OCI-LY1 (cell line): ENCODE measurements around the gene USP53.

Source experiments
- H2AFZ ChIP-seq: fragments of 200-600 bp; sonication (generic), shearing (Covaris generic); 2 replicates; pipeline ENCODE4 v1.6.0; 2014; ENCODE audit warnings: antibody characterized with exemption, mild to moderate bottlenecking, low read length
- H3F3A ChIP-seq: fragments of 200-600 bp; sonication (generic), shearing (Covaris generic); 2 replicates; pipeline ENCODE4 v1.6.0; 2014; ENCODE audit warnings: mild to moderate bottlenecking, antibody characterized with exemption, low read length, moderate library complexity; ENCODE audit not compliant: insufficient read depth
- H3K27ac ChIP-seq: fragments of 200-600 bp; sonication (generic); 2 replicates; pipeline ENCODE4 v1.5.1; 2014; ENCODE audit warnings: low read length, mixed run types, mild to moderate bottlenecking, low read depth; ENCODE audit not compliant: poor library complexity, severe bottlenecking
- H3K27me3 ChIP-seq: fragments of 200-600 bp; sonication (generic); 2 replicates; pipeline ENCODE4 v1.6.0; 2014; ENCODE audit warnings: antibody characterized with exemption, mild to moderate bottlenecking, low read length, moderate library complexity; ENCODE audit not compliant: insufficient read depth
- H3K36me3 ChIP-seq: fragments of 200-600 bp; sonication (generic); 2 replicates; pipeline ENCODE4 v1.6.1; 2014; ENCODE audit warnings: mild to moderate bottlenecking, antibody characterized with exemption, low read length, moderate library complexity, mixed read lengths; ENCODE audit not compliant: insufficient read depth
- H3K4me1 ChIP-seq: fragments of 200-600 bp; sonication (generic); 2 replicates; pipeline ENCODE4 v1.5.1; 2014; ENCODE audit warnings: mild to moderate bottlenecking, low read length, moderate library complexity; ENCODE audit not compliant: insufficient read depth, severe bottlenecking
- H3K4me2 ChIP-seq: fragments of 200-600 bp; sonication (generic), shearing (Covaris generic); 2 replicates; pipeline ENCODE4 v1.6.1; 2014; ENCODE audit warnings: low read length
- H3K4me3 ChIP-seq: fragments of 200-600 bp; sonication (generic); 2 replicates; pipeline ENCODE4 v1.5.1; 2014; ENCODE audit warnings: low read length, low read depth, mild to moderate bottlenecking, mixed read lengths; ENCODE audit not compliant: poor library complexity, severe bottlenecking
- H3K79me2 ChIP-seq: fragments of 200-600 bp; shearing (Covaris generic); 2 replicates; pipeline ENCODE4 v1.6.1; 2016; ENCODE audit warnings: mixed run types, low read length, mixed read lengths; ENCODE audit not compliant: insufficient read depth
- H3K9ac ChIP-seq: fragments of 200-600 bp; sonication (generic), shearing (Covaris generic); 2 replicates; pipeline ENCODE4 v1.6.1; 2014; ENCODE audit warnings: mild to moderate bottlenecking, low read length, mixed read lengths
- H3K9me2 ChIP-seq: fragments of 200-600 bp; sonication (generic), shearing (Covaris generic); 2 replicates; pipeline ENCODE4 v1.6.1; 2014; ENCODE audit warnings: low read depth, mild to moderate bottlenecking, low read length, mixed read lengths
- H3K9me3 ChIP-seq: fragments of 200-600 bp; shearing (Covaris generic); 2 replicates; pipeline ENCODE4 v1.6.1; 2014; ENCODE audit warnings: low read length, mixed read lengths
- H4K20me1 ChIP-seq: fragments of 200-600 bp; sonication (generic), shearing (Covaris generic); 2 replicates; pipeline ENCODE4 v1.6.0; 2016; ENCODE audit warnings: mild to moderate bottlenecking, low read length; ENCODE audit not compliant: insufficient read depth
- CTCF ChIP-seq: fragments of 200-600 bp; sonication (generic), shearing (Covaris generic); IDR thresholded peaks from 2 replicates; pipeline ENCODE4 v1.5.1; 2017; ENCODE audit warnings: mild to moderate bottlenecking, antibody characterized with exemption, low read length, moderate library complexity, mixed read lengths
- EZH2 ChIP-seq: fragments of 200-600 bp; sonication (generic), shearing (Covaris generic); IDR thresholded peaks from 2 replicates; pipeline ENCODE4 v1.8.0; 2017; ENCODE audit warnings: borderline replicate concordance, mixed run types, mild to moderate bottlenecking, antibody characterized with exemption, low read length, moderate library complexity, mixed read lengths

Gene USP53

GRCh38 chr4:119189638-119190037 is 22.9 kb upstream of the USP53 start:
- no peaks in the 10 kb centered on the region for H3K36me3 ChIP-seq
- no peak overlapping the region for H2AFZ ChIP-seq
- H3F3A ChIP-seq = no peaks in the 10 kb centered on the region
- H3K4me3 ChIP-seq = no peak overlapping the region
- no peak overlapping the region for H3K4me2 ChIP-seq
- no peak overlapping the region for H3K9ac ChIP-seq
- no peak overlapping the region for H3K27ac ChIP-seq
- no peaks in the 10 kb centered on the region for H3K9me3 ChIP-seq
- no peak for TF ChIP-seq CTCF
- TF ChIP-seq EZH2 = no peak
- no peaks in the 10 kb centered on the region for H3K27me3 ChIP-seq
- no peaks in the 10 kb centered on the region for H3K4me1 ChIP-seq
- no peaks in the 10 kb centered on the region for H3K9me2 ChIP-seq
- no peaks in the 10 kb centered on the region for H4K20me1 ChIP-seq
- no peaks in the 10 kb centered on the region for H3K79me2 ChIP-seq

- H3K4me1 ChIP-seq = no peaks in the 10 kb centered on the region
- no peaks in the 10 kb centered on the region for H4K20me1 ChIP-seq
- no peak overlapping the region for H3K4me2 ChIP-seq
- H3K79me2 ChIP-seq = no peaks in the 10 kb centered on the region
- no peak overlapping the region for H3K4me3 ChIP-seq
- no peak overlapping the region for H3K9ac ChIP-seq
- H3K9me3 ChIP-seq = no peaks in the 10 kb centered on the region
- no peak overlapping the region for H2AFZ ChIP-seq
- H3K27me3 ChIP-seq = no peaks in the 10 kb centered on the region
- no peaks in the 10 kb centered on the region for H3K36me3 ChIP-seq
- no peaks in the 10 kb centered on the region; the same call in 1 of the 2 replicates for H3F3A ChIP-seq
- no peak for TF ChIP-seq CTCF
- no peak for TF ChIP-seq EZH2
- H3K9me2 ChIP-seq = no peaks in the 10 kb centered on the region
- no peak overlapping the region for H3K27ac ChIP-seq
These were observed 22.2 kb upstream of the USP53 start for GRCh38 chr4:119190354-119190753.

- no peaks in the 10 kb centered on the region for H3K9me3 ChIP-seq
- H2AFZ ChIP-seq = no peak overlapping the region
- H3K9ac ChIP-seq = no peak overlapping the region
- no peak overlapping the region for H3K4me2 ChIP-seq
- H3K79me2 ChIP-seq = no peaks in the 10 kb centered on the region
- no peaks in the 10 kb centered on the region for H3K27me3 ChIP-seq
- TF ChIP-seq CTCF (no peak), EZH2 (no peak)
- no peak overlapping the region for H3K27ac ChIP-seq
- no peak overlapping the region for H3K4me3 ChIP-seq
- H3K36me3 ChIP-seq = no peaks in the 10 kb centered on the region
- H4K20me1 ChIP-seq = no peaks in the 10 kb centered on the region
- H3F3A ChIP-seq = no peaks in the 10 kb centered on the region; the same call in 1 of the 2 replicates
- H3K4me1 ChIP-seq = no peaks in the 10 kb centered on the region
- H3K9me2 ChIP-seq = no peaks in the 10 kb centered on the region
These were observed 21.0 kb upstream of the USP53 start for GRCh38 chr4:119191505-119191904.
